ENCODE data around the gene MIEN1. TPM values are rescaled to one million over a fixed set of nuclear protein-coding genes. Genes with fewer than 3 reads are reported as not detected.

Gene MIEN1
- total and polyA plus RNA-seq, 2 donors (not counting 1 experiment from before 2014, with no cell fraction given), result 41.1 to 63.2 TPM

- no peak overlapping the region for H3K4me3 ChIP-seq (ENCODE audit: control extremely low read depth in 1 of 5, extremely low read depth in 1 of 5, insufficient read depth in 1 of 5, low read depth in 2 of 5, low read length in 4 of 5)
- DNase-seq (no peak), ATAC-seq (ENCODE audit: low read depth) (no peak)
- POLR2A ChIA-PET, result no interaction called here
- intact Hi-C loops (cut with micrococcal nuclease), result no loop called here
- H3K27me3 ChIP-seq (replicated peaks in 1 of 4; ENCODE audit: control extremely low read depth in 1 of 4, control insufficient read depth in 3 of 4, insufficient read depth in 4 of 4, low read length in 3 of 4), result no peaks in the 10 kb centered on the region
- H3K4me2 ChIP-seq (replicated peaks; ENCODE audit: low read depth, low read length, poor library complexity, severe bottlenecking), result no peak overlapping the region
- no peaks in the 10 kb centered on the region for H4K20me1 ChIP-seq (ENCODE audit: control insufficient read depth, insufficient read depth, low read length, poor library complexity, severe bottlenecking)
- no peak overlapping the region for H3K9ac ChIP-seq (ENCODE audit: low read length)
- peaks cover 0 to 6% (median 0%) of the 10 kb centered on the region in 3 donors for H3K9me3 ChIP-seq (ENCODE audit: control extremely low read depth in 1 of 3, control insufficient read depth in 2 of 3, insufficient read depth in 1 of 3, low read length in 2 of 3)
- Mint-ChIP-seq H3K4me3 (no peak overlapping the region), H3K27ac (peak overlapping the region; percentile 22), H3K27me3 (no peaks in the 10 kb centered on the region), H3K4me1 (peaks cover 10% of the 10 kb centered on the region), H3K9me3 (ENCODE audit: insufficient read depth) (no peaks in the 10 kb centered on the region)
- no peak overlapping the region for H3K27ac ChIP-seq (ENCODE audit: low read length in 2 of 2)
- H2AFZ ChIP-seq (ENCODE audit: insufficient read depth, low read depth, low read length, poor library complexity, severe bottlenecking), result no peak overlapping the region
- peaks cover 0 to 1% of the 10 kb centered on the region in 2 donors for H3K4me1 ChIP-seq (ENCODE audit: control insufficient read depth in 2 of 2, insufficient read depth in 2 of 2, low read length in 2 of 2)
- no peaks in the 10 kb centered on the region for H3K36me3 ChIP-seq (replicated peaks in 1 of 2; ENCODE audit: control extremely low read depth in 1 of 2, control insufficient read depth in 1 of 2, extremely low read depth in 1 of 2, insufficient read depth in 2 of 2, low read length in 1 of 2)
- TF ChIP-seq EZH2 (IDR thresholded peaks at IDR 0.05; ENCODE audit: borderline replicate concordance, insufficient read depth, low read depth, low read length, poor library complexity, severe bottlenecking) (no peak), CTCF (IDR thresholded peaks at IDR 0.05) (no peak)
- CTCF ChIA-PET, result interaction anchor here (3.7 kb wide), 1 partner anchor 125 kb away, joined by 18 read pairs; no protein-coding TSS in a partner anchor
- WGBS (ENCODE audit: insufficient coverage), result 100% methylated on average over 3 of the region's 4 CpGs
- no peaks in the 10 kb centered on the region for H3K79me2 ChIP-seq (ENCODE audit: control insufficient read depth, insufficient read depth, low read length)
Measured at GRCh38 chr17:39747745-39748144, 17.4 kb upstream of the MIEN1 start.

GRCh38 chr17:39746145-39746461 lies 15.8 kb upstream of the MIEN1 start:
- Histone ChIP-seq H3K36me3 (replicated peaks in 1 of 2; ENCODE audit: control extremely low read depth in 1 of 2, control insufficient read depth in 1 of 2, extremely low read depth in 1 of 2, insufficient read depth in 2 of 2, low read length in 1 of 2) (no peaks in the 10 kb centered on the region), H3K79me2 (ENCODE audit: control insufficient read depth, insufficient read depth, low read length) (no peaks in the 10 kb centered on the region), H3K4me2 (replicated peaks; ENCODE audit: low read depth, low read length, poor library complexity, severe bottlenecking) (no peak overlapping the region), H4K20me1 (ENCODE audit: control insufficient read depth, insufficient read depth, low read length, poor library complexity, severe bottlenecking) (no peaks in the 10 kb centered on the region), H3K9me3 (ENCODE audit: control extremely low read depth in 1 of 3, control insufficient read depth in 2 of 3, insufficient read depth in 1 of 3, low read length in 2 of 3) (peaks cover 0 to 6% (median 0%) of the 10 kb centered on the region in 3 donors), H3K27me3 (replicated peaks in 1 of 4; ENCODE audit: control extremely low read depth in 1 of 4, control insufficient read depth in 3 of 4, insufficient read depth in 4 of 4, low read length in 3 of 4) (peaks cover 0 to 2% (median 0%) of the 10 kb centered on the region in 4 experiments), H2AFZ (ENCODE audit: insufficient read depth, low read depth, low read length, poor library complexity, severe bottlenecking) (no peak overlapping the region), H3K9ac (ENCODE audit: low read length) (no peak overlapping the region), H3K4me3 (ENCODE audit: control extremely low read depth in 1 of 5, extremely low read depth in 1 of 5, insufficient read depth in 1 of 5, low read depth in 2 of 5, low read length in 4 of 5) (no peak overlapping the region), H3K27ac (ENCODE audit: low read length in 2 of 2) (no peak overlapping the region), H3K4me1 (ENCODE audit: control insufficient read depth in 2 of 2, insufficient read depth in 2 of 2, low read length in 2 of 2) (no peaks in the 10 kb centered on the region)
- ChIA-PET CTCF (interaction anchor here (0.5 to 1.2 kb wide), 2 partner anchors 123 to 191 kb away, joined by 3 to 4 read pairs; no protein-coding TSS in a partner anchor), POLR2A (no interaction called here)
- H3K27ac Mint-ChIP-seq, result no peak overlapping the region
- DNase-seq, result no peak
- H3K4me1 Mint-ChIP-seq, result no peaks in the 10 kb centered on the region
- intact Hi-C loops (cut with micrococcal nuclease), result no loop called here
- 96% methylated on average over 6 of the region's 7 CpGs for WGBS (ENCODE audit: insufficient coverage)
- ATAC-seq (ENCODE audit: low read depth), result no peak
- no peaks in the 10 kb centered on the region for H3K9me3 Mint-ChIP-seq (ENCODE audit: insufficient read depth)
- no peak overlapping the region for H3K4me3 Mint-ChIP-seq
- peaks cover under 1% of the 10 kb centered on the region for H3K27me3 Mint-ChIP-seq
- no peak for TF ChIP-seq EZH2 (IDR thresholded peaks at IDR 0.05; ENCODE audit: borderline replicate concordance, insufficient read depth, low read depth, low read length, poor library complexity, severe bottlenecking)
- no peak for TF ChIP-seq CTCF (IDR thresholded peaks at IDR 0.05)
